SU-DHL-6 (cell line): ENCODE data around the gene ZMYM3.

Experiments used
- CTCF ChIP-seq: fragments of 200-600 bp; sonication (generic); IDR thresholded peaks from one replicate; pipeline ENCODE4 v1.5.1; 2017; ENCODE audit warnings: antibody characterized with exemption, mild to moderate bottlenecking, low read length, moderate library complexity; ENCODE audit not compliant: insufficient read depth, poor library complexity, severe bottlenecking
- EZH2phosphoT487 ChIP-seq: fragments of 200-600 bp; sonication (generic), shearing (Covaris generic); conservative IDR thresholded peaks from 2 replicates; pipeline ENCODE4 v1.6.1; 2018; ENCODE audit warnings: mild to moderate bottlenecking, antibody characterized with exemption, low read length, moderate library complexity, mixed read lengths

DNA sequence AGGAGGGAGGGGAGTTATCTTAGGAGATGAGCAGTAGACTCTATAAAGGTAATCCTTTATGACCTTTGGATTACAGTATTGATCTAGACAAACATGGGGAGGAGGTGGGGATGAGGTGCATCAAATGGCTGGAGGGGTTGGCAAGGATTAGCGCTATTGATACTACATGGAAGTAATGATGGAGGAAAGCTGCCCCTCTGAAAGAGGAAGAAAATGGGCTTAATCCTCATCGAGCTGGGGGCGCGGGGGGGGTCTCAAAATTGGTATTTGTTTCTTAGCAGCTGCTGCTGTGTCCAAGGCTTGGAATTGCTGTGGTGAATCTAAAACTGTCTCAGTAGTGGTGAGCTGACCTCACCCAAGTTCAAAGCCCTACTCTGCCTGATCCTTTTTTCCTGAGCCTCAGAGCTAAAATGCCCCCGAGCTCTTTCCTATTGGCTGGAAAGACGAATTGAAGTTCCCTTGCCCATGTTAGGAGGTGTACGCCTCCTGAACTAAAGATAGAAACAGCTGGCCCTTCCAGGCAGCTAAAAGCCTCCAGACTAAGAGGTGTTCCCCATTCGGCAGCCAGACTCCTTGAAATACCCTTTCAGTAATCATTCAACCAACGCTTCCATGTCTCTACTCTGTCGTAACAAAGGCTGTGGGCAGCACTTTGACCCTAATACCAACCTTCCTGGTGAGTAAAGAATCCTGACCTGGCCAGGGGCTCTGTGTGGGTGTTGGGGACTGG, 47.4 kb upstream of the ZMYM3 start, which contains the start of gene ITGB1BP2:
- TF ChIP-seq CTCF (no peak), EZH2phosphoT487 (no peak)
